Measurements from ENCODE around the gene C2orf76. TPM values are rescaled to one million over a fixed set of nuclear protein-coding genes. Genes with fewer than 3 reads are reported as not detected.
A peak's percentile ranks its signal among the peaks of the same experiment; 100 is the strongest.

C2orf76 gene
- total and polyA plus RNA-seq, 2 of the 4 experiments (the other 2 are of a cell fraction) = 10.6 to 12.6 TPM

- no peak for DNase-seq
- dilution Hi-C loops (cut with HindIII; ENCODE audit: low sequenced_read_pairs, unreplicated experiment) (no loop called here), in situ Hi-C loops (cut with MboI; ENCODE audit: low sequenced_read_pairs) (loop anchor here (25.0 kb wide), 1 partner anchor 99 kb away; the partner anchor contains the start of gene C1QL2), intact Hi-C loops (cut with micrococcal nuclease) (no loop called here)
- Histone ChIP-seq H3K4ac (ENCODE audit: low read depth, low read length) (peak overlapping the region; percentile 66), H2AK9ac (replicated peaks; ENCODE audit: low read depth, low read length, poor library complexity) (peak overlapping the region; percentile 80), H3K4me3 (ENCODE audit: insufficient read depth, low read depth, low read length) (no peak overlapping the region), H3K9me1 (ENCODE audit: insufficient read depth, low read length) (peaks cover 16% of the 10 kb centered on the region), H3K9ac (ENCODE audit: low read depth, low read length) (no peak overlapping the region), H2AK5ac (ENCODE audit: low read depth, low read length) (peak overlapping the region; percentile 56), H4K91ac (ENCODE audit: insufficient read depth, low read depth, low read length) (peak overlapping the region; percentile 73), H2BK20ac (ENCODE audit: low read depth, low read length) (peak overlapping the region; percentile 52), H3K23ac (ENCODE audit: low read depth, low read length) (peak overlapping the region; percentile 84; the same call in 1 of the 2 replicates), H3K18ac (ENCODE audit: low read depth, low read length) (no peak overlapping the region), H3K27me3 (ENCODE audit: control insufficient read depth, insufficient read depth, low read length) (no peaks in the 10 kb centered on the region), H4K20me1 (ENCODE audit: insufficient read depth, low read length) (no peaks in the 10 kb centered on the region), H2BK120ac (ENCODE audit: low read depth, low read length) (peak overlapping the region; percentile 33), H3K14ac (replicated peaks; ENCODE audit: low read depth, low read length) (no peak overlapping the region; the same call in 1 of the 2 replicates), H3K9me3 (ENCODE audit: control insufficient read depth, insufficient read depth, low read length) (no peaks in the 10 kb centered on the region), H4K5ac (ENCODE audit: low read depth, low read length) (no peak overlapping the region), H3K36me3 (ENCODE audit: control insufficient read depth, insufficient read depth, low read length) (no peaks in the 10 kb centered on the region), H3K56ac (ENCODE audit: extremely low read depth, insufficient read depth, low read length) (no peak overlapping the region), H3K4me2 (ENCODE audit: low read depth, low read length) (no peak overlapping the region), H4K8ac (ENCODE audit: low read depth in 2 of 2, low read length in 2 of 2) (no peak overlapping the region), H3K4me1 (ENCODE audit: control insufficient read depth, insufficient read depth, low read length) (peaks cover 8% of the 10 kb centered on the region), H2BK5ac (ENCODE audit: low read depth, low read length, poor library complexity, severe bottlenecking) (no peak overlapping the region), H2BK15ac (ENCODE audit: low read depth, low read length) (no peak overlapping the region; the same call in 2 of the 3 replicates), H3K79me1 (ENCODE audit: low read depth in 1 of 2, low read length in 2 of 2) (no peaks in the 10 kb centered on the region), H3K27ac (ENCODE audit: insufficient read depth, low read length) (no peak overlapping the region), H2AFZ (replicated peaks; ENCODE audit: low read length, poor library complexity) (no peak overlapping the region)
- 83% methylated on average over 4 of the region's 17 CpGs; no CpG with 5 or more reads in 1 of the 2 experiments for WGBS, 2 experiments (ENCODE audit: extremely low coverage in 2 of 2, insufficient read length in 1 of 2)
- ATAC-seq (ENCODE audit: low read depth) = no peak
- ChIA-PET CTCF (no interaction called here), POLR2A (ENCODE audit: unreplicated experiment) (no interaction called here)
- BruUV-seq (replicated peaks) = no TSS peak
- TF ChIP-seq MAZ (IDR thresholded peaks at IDR 0.05; ENCODE audit: borderline replicate concordance, low read depth, low read length) = no peak
- no peak for TF ChIP-seq USF2 (IDR thresholded peaks at IDR 0.05; ENCODE audit: low read depth, low read length)
- TF ChIP-seq POLR2A (IDR thresholded peaks at IDR 0.05; ENCODE audit: low read depth, low read length) = no peak
- no peak for TF ChIP-seq ELK1 (IDR thresholded peaks at IDR 0.05; ENCODE audit: borderline replicate concordance, low read depth, low read length)
- TF ChIP-seq CHD1 (IDR thresholded peaks at IDR 0.05; ENCODE audit: low read depth, low read length) = no peak
- TF ChIP-seq RFX5 (IDR thresholded peaks at IDR 0.05; ENCODE audit: low read depth, low read length) = no peak
- TF ChIP-seq RCOR1 (IDR thresholded peaks at IDR 0.05; ENCODE audit: insufficient replicate concordance, low read length) = no peak
- TF ChIP-seq RAD21 (IDR thresholded peaks at IDR 0.05; ENCODE audit: low read length) = no peak
- TF ChIP-seq CTCF (conservative IDR thresholded peaks at IDR 0.05; ENCODE audit: low read depth, low read length) = no peak
- no peak for TF ChIP-seq MXI1 (IDR thresholded peaks at IDR 0.05; ENCODE audit: borderline replicate concordance, low read depth, low read length)
- no peak for TF ChIP-seq NFE2L2 (IDR thresholded peaks at IDR 0.05; ENCODE audit: low read depth, low read length)
- TF ChIP-seq FOS (IDR thresholded peaks at IDR 0.05; ENCODE audit: low read depth, low read length) = no peak
- no peak for TF ChIP-seq MAFK (IDR thresholded peaks at IDR 0.05; ENCODE audit: low read depth, low read length)
- no peak for TF ChIP-seq BHLHE40 (IDR thresholded peaks at IDR 0.05; ENCODE audit: low read depth, low read length)
- TF ChIP-seq CEBPB (IDR thresholded peaks at IDR 0.05; ENCODE audit: low read depth, low read length) = no peak
Observed at GRCh38 chr2:119261493-119262225, 105.0 kb downstream of the C2orf76 start.
